B cell (primary cell): Measurements from ENCODE around the gene PCGF2. TPM values are rescaled to one million over a fixed set of nuclear protein-coding genes. Genes with fewer than 3 reads are reported as not detected.

Experiments used
- ATAC-seq: fragments of 200-7000 bp; cut with Tn5 transposase; one replicate; pipeline ENCODE4 v1.10.0; 2021; ENCODE audit warnings: low read depth, mild to moderate bottlenecking, moderate number of reproducible peaks, moderate library complexity
- CTCF ChIA-PET: fragments of 350-600 bp; sonication (Branson Sonifier 250); formaldehyde crosslinking; loops from one replicate; lab custom pipeline; 2021; ENCODE audit warnings: antibody characterized with exemption, inconsistent platforms; lab: Charles Lee
- POLR2A ChIA-PET: fragments of 350-600 bp; sonication (Branson Sonifier 250); formaldehyde crosslinking; loops from one replicate; lab custom pipeline; 2021; ENCODE audit warnings: antibody characterized with exemption; lab: Charles Lee
- DNase-seq: peaks from one replicate; pipeline ENCODE4 v3.0.0; 2013
- H2AFZ ChIP-seq: 2 replicates; pipeline ENCODE4 v1.6.1; 2012; ENCODE audit warnings: mild to moderate bottlenecking, low read depth, low read length; ENCODE audit not compliant: insufficient read depth, poor library complexity, severe bottlenecking
- H3K27ac ChIP-seq, 2 donors: 1 replicate in 1 of 2; 2 replicates in 1 of 2; pipeline ENCODE4 v1.5.1; 2012 to 2013; ENCODE audit warnings: low read length in 2 of 2, mild to moderate bottlenecking in 2 of 2, moderate library complexity in 1 of 2
- H3K27me3 ChIP-seq, 4 experiments: fragments of 200-600 bp in 1 of 4; sonication (generic) in 1 of 4; replicated peaks in 1 of 4; 1 replicate in 2 of 4; 2 replicates in 2 of 4; pipeline versions ENCODE4 v1.6.1 to v1.7.0; 2013 to 2016; ENCODE audit warnings: low read length in 3 of 4, mild to moderate bottlenecking in 2 of 4, mixed read lengths in 1 of 4, moderate library complexity in 1 of 4; ENCODE audit not compliant: insufficient read depth in 4 of 4, control insufficient read depth in 3 of 4; ENCODE audit errors: control extremely low read depth in 1 of 4
- H3K36me3 ChIP-seq, 2 experiments: replicated peaks in 1 of 2; 1 replicate in 1 of 2; 2 replicates in 1 of 2; pipeline versions ENCODE4 v1.6.1 to v1.7.1; 2013; ENCODE audit warnings: low read length in 1 of 2; ENCODE audit not compliant: insufficient read depth in 2 of 2, control insufficient read depth in 1 of 2; ENCODE audit errors: control extremely low read depth in 1 of 2, extremely low read depth in 1 of 2
- H3K4me1 ChIP-seq, 2 donors: fragments of 200-600 bp in 1 of 2; sonication (generic) in 1 of 2; 1 replicate in 1 of 2; 2 replicates in 1 of 2; pipeline versions ENCODE4 v1.5.1 to v1.6.1; 2013 to 2017; ENCODE audit warnings: low read length in 2 of 2; ENCODE audit not compliant: control insufficient read depth in 2 of 2, insufficient read depth in 2 of 2
- H3K4me2 ChIP-seq: replicated peaks from 2 replicates; pipeline ENCODE3; 2012; ENCODE audit warnings: mild to moderate bottlenecking, low read depth, low read length; ENCODE audit not compliant: poor library complexity, severe bottlenecking
- H3K4me3 ChIP-seq, 5 experiments: fragments of 200-600 bp in 1 of 5; sonication (generic) in 1 of 5; 1 replicate in 3 of 5; 2 replicates in 2 of 5; pipeline versions ENCODE4 v1.5.1 to v1.7.0; 2011 to 2016; ENCODE audit warnings: low read length in 4 of 5, mild to moderate bottlenecking in 4 of 5, low read depth in 2 of 5, control low read depth in 1 of 5, moderate library complexity in 1 of 5; ENCODE audit not compliant: insufficient read depth in 1 of 5; ENCODE audit errors: control extremely low read depth in 1 of 5, extremely low read depth in 1 of 5
- H3K79me2 ChIP-seq: fragments of 200-600 bp; sonication (generic); one replicate; pipeline ENCODE4 v1.6.0; 2016; ENCODE audit warnings: low read length; ENCODE audit not compliant: control insufficient read depth, insufficient read depth
- H3K9ac ChIP-seq: fragments of 200-600 bp; sonication (generic); 2 replicates; pipeline ENCODE4 v1.6.1; 2017; ENCODE audit warnings: mild to moderate bottlenecking, low read length, moderate library complexity
- H3K9me3 ChIP-seq, 3 donors: one replicate each; pipeline versions ENCODE4 v1.6.1 to v1.7.1; 2013; ENCODE audit warnings: low read length in 2 of 3; ENCODE audit not compliant: control insufficient read depth in 2 of 3, insufficient read depth in 1 of 3; ENCODE audit errors: control extremely low read depth in 1 of 3
- H4K20me1 ChIP-seq: 2 replicates; pipeline ENCODE4 v1.6.0; 2012; ENCODE audit warnings: mild to moderate bottlenecking, low read length; ENCODE audit not compliant: insufficient read depth, control insufficient read depth, poor library complexity, severe bottlenecking
- H3K27ac Mint-ChIP-seq: one replicate; pipeline ENCODE4 v1.8.0; 2021; ENCODE audit warnings: mixed read lengths
- H3K27me3 Mint-ChIP-seq: one replicate; pipeline ENCODE4 v1.8.0; 2021; ENCODE audit warnings: mixed read lengths
- H3K4me1 Mint-ChIP-seq: one replicate; pipeline ENCODE4 v1.8.0; 2021; ENCODE audit warnings: mixed read lengths
- H3K4me3 Mint-ChIP-seq: one replicate; pipeline ENCODE4 v1.8.0; 2021; ENCODE audit warnings: mixed read lengths
- H3K9me3 Mint-ChIP-seq: one replicate; pipeline ENCODE4 v1.8.0; 2022; ENCODE audit warnings: mixed read lengths; ENCODE audit not compliant: insufficient read depth
- CTCF ChIP-seq: fragments of 200-600 bp; IDR thresholded peaks from one replicate; pipeline ENCODE4 v1.8.0; 2022; ENCODE audit warnings: antibody characterized with exemption, mild to moderate bottlenecking
- EZH2 ChIP-seq: IDR thresholded peaks from 2 replicates; pipeline ENCODE4 v1.6.1; 2012; ENCODE audit warnings: borderline replicate concordance, low read depth, mild to moderate bottlenecking, moderate library complexity, low read length; ENCODE audit not compliant: insufficient read depth, poor library complexity, severe bottlenecking
- WGBS: methylation state at CpG from one replicate; pipeline ENCODE4 v1.1.5; 2013; ENCODE audit warnings: missing lambda C conversion rate; ENCODE audit not compliant: insufficient coverage; 5-methylcytosine and 5-hydroxymethylcytosine counted together
- intact Hi-C: fragments of 100-400 bp; cut with micrococcal nuclease; formaldehyde crosslinking; loops from one replicate; pipeline ENCODE4 v1.10.0; 2022
- polyA plus RNA-seq: library from polyadenylated mRNA; depleted of rRNA; stranded (reverse); fragments of >200 nt; gene quantifications from 2 replicates; pipeline ENCODE4 v1.2.3, GENCODE V29; 2012
- total RNA-seq, 2 donors: library from RNA; stranded (reverse); fragments of 120-200 nt in 1 of 2; gene quantifications; 1 replicate in 1 of 2; 2 replicates in 1 of 2; pipeline versions ENCODE4 v1.2.3 to v1.2.4, GENCODE V29; 2013 to 2022

Gene PCGF2
- total and polyA plus RNA-seq, 2 donors (not counting 1 experiment from before 2014, with no cell fraction given), result 0.04 TPM; not detected in 1

GRCh38 chr17:38730526-38731379 lies 17.4 kb downstream of the PCGF2 start:
- peaks cover 7% of the 10 kb centered on the region for H4K20me1 ChIP-seq
- peak overlapping the region; percentile 79 for H3K27ac ChIP-seq
- intact Hi-C loops, result loop anchor here (1.0 kb wide), 4 partner anchors 22 to 53 kb away; partner anchors contain the start of genes MLLT6 and PSMB3
- H3K27me3 ChIP-seq, result no peaks in the 10 kb centered on the region
- Mint-ChIP-seq H3K4me1 (peaks cover 60% of the 10 kb centered on the region), H3K4me3 (peak overlapping the region; percentile 87), H3K27me3 (no peaks in the 10 kb centered on the region), H3K27ac (peak overlapping the region; percentile 89), H3K9me3 (no peaks in the 10 kb centered on the region)
- ChIA-PET CTCF (interaction anchor here (0.6 to 6.4 kb wide), 8 partner anchors 9 to 172 kb away, joined by 3 to 54 read pairs (median 6); partner anchors contain the start of genes EPOP and PSMB3), POLR2A (interaction anchor here (0.6 to 1.4 kb wide), 8 partner anchors 10 to 423 kb away, joined by 3 to 11 read pairs (median 3); partner anchors contain the start of gene MLLT6)
- WGBS, result 43% methylated on average over 22 of the region's 27 CpGs
- DNase-seq (no peak), ATAC-seq (no peak)
- peaks cover 32 to 65% of the 10 kb centered on the region in 2 donors for H3K4me1 ChIP-seq
- H3K9me3 ChIP-seq, result peaks cover 0 to 13% (median 0%) of the 10 kb centered on the region in 3 donors
- peaks cover 0 to 2% of the 10 kb centered on the region in 2 experiments for H3K36me3 ChIP-seq
- no peaks in the 10 kb centered on the region for H3K79me2 ChIP-seq
- peak overlapping the region; percentile 83 for H2AFZ ChIP-seq
- H3K4me2 ChIP-seq, result peak overlapping the region; percentile 93
- peak overlapping the region in 4 of 5 experiments; percentile 49 to 85 (median 64) for H3K4me3 ChIP-seq
- TF ChIP-seq EZH2 (no peak), CTCF (no peak)
- H3K9ac ChIP-seq, result peak overlapping the region; percentile 77
